ENCODE measurements around the gene FAM20C.

FAM20C gene

DNA sequence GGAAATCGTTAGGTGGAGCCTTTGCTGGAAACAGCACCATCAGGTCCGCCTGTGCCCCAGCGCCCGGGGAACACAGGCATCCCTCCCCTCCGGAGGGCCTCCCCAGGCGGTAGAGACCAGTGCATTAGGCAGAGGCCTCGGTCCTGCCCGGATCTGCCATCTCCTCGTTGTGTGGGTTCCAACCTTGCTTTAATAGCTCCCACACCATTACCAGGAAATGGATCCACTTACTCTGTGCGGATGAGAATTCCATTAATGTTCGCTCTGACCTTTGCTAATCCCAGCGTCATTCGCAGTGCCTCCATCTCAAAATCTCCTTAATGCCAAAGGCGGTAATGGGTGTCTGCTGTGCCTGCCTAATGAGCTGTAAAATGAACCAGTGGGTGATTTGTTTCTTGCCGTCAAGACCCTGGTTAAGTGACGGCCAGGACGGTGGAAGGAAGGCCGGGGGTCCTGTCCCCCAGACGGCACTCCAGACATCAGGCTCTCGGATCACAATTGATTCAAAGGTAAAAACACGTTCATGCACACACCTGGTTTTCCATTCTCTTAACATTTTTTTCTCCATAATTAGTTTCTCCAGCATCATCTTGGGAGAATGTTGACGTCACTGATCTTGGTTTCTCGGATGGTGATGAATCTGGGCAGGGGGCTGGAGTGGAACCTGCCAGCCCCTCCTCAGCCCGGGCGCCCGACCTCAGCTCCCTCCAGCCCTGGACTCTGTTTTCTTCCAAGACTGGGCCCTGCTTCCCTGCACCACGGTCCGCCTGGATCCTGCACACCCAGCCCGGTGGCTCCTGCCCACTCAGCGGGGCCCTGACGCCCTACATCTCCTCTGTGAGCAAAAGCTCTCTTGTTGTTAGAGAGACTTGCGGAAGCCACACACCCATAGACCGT is 22.8 kb upstream of the FAM20C start:
- Histone ChIP-seq H3K4me2 (ENCODE audit: low read length) (no peak overlapping the region), H2AFZ (ENCODE audit: low read depth, low read length) (no peak overlapping the region), H3K27me3 (ENCODE audit: low read depth, low read length) (no peaks in the 10 kb centered on the region), H3K9me3 (ENCODE audit: insufficient read depth, low read length) (no peaks in the 10 kb centered on the region), H3K4me3 (ENCODE audit: low read length) (no peak overlapping the region), H3K27ac (ENCODE audit: low read length) (no peak overlapping the region), H4K20me1 (ENCODE audit: insufficient read depth, low read length) (no peaks in the 10 kb centered on the region), H3K79me2 (ENCODE audit: low read length) (no peaks in the 10 kb centered on the region), H3K9ac (ENCODE audit: low read length) (no peak overlapping the region), H3K36me3 (replicated peaks; ENCODE audit: low read depth, low read length) (no peaks in the 10 kb centered on the region), H3K4me1 (ENCODE audit: low read length) (peaks cover 10% of the 10 kb centered on the region)
- TF ChIP-seq CTCF (IDR thresholded peaks at IDR 0.05; ENCODE audit: low read depth, low read length) (no peak), EZH2phosphoT487 (IDR thresholded peaks at IDR 0.05; ENCODE audit: low read depth) (no peak)

DNA sequence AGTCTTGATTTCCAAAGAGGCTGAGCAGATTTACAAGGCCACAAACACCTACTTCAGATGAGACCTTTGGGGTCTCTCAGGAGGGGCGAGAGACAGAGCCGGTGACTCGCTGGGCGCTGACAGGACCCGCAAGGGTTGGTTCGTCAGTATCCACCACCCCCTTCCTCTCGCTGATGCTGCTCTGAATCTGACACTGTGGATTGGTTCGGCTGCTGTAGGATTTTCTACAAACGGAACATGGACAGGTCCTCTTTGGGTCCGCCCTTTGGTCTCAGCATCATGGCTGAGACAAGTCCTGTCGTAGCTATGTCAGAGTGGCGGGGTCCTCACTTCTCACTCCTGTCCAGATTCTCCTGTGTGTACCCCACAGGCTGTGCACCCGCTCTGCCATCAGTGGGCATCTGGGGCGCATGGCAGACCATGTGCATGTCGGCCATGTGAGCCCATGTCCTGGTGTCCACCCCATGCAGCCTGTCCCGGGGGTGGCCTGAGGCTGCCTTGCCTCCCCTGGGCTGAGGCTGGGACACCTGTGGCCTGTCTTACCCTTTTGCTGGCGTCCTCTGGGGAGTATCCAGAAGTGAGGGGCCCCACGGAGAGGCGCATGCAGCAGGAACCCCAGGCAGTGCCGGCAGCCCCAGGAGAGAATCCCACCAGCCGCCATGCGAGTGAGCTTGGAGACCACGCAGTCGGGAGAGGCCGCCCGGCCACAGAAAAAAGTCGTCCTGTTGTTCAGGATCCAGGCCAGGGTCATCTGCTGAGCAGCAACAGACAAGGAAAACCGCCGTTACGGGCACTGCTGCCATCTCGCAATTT is 21.6 kb upstream of the FAM20C start:
- Histone ChIP-seq H3K4me3 (ENCODE audit: low read length) (no peak overlapping the region), H2AFZ (ENCODE audit: low read depth, low read length) (no peak overlapping the region), H3K4me2 (ENCODE audit: low read length) (no peak overlapping the region), H3K27ac (ENCODE audit: low read length) (no peak overlapping the region), H3K27me3 (ENCODE audit: low read depth, low read length) (no peaks in the 10 kb centered on the region), H3K36me3 (replicated peaks; ENCODE audit: low read depth, low read length) (no peaks in the 10 kb centered on the region), H3K4me1 (ENCODE audit: low read length) (peaks cover under 1% of the 10 kb centered on the region; the same call in 1 of the 2 replicates), H3K79me2 (ENCODE audit: low read length) (no peaks in the 10 kb centered on the region), H4K20me1 (ENCODE audit: insufficient read depth, low read length) (no peaks in the 10 kb centered on the region), H3K9me3 (ENCODE audit: insufficient read depth, low read length) (no peaks in the 10 kb centered on the region), H3K9ac (ENCODE audit: low read length) (no peak overlapping the region)
- TF ChIP-seq EZH2phosphoT487 (IDR thresholded peaks at IDR 0.05; ENCODE audit: low read depth) (no peak), CTCF (IDR thresholded peaks at IDR 0.05; ENCODE audit: low read depth, low read length) (no peak)

GRCh38 chr7:171364-171904 is 20.9 kb upstream of the FAM20C start:
- Histone ChIP-seq H3K4me3 (ENCODE audit: low read length) (no peak overlapping the region), H3K9ac (ENCODE audit: low read length) (no peak overlapping the region), H3K4me1 (ENCODE audit: low read length) (no peaks in the 10 kb centered on the region), H3K36me3 (replicated peaks; ENCODE audit: low read depth, low read length) (no peaks in the 10 kb centered on the region), H3K27ac (ENCODE audit: low read length) (no peak overlapping the region), H3K79me2 (ENCODE audit: low read length) (no peaks in the 10 kb centered on the region), H4K20me1 (ENCODE audit: insufficient read depth, low read length) (no peaks in the 10 kb centered on the region), H3K4me2 (ENCODE audit: low read length) (no peak overlapping the region), H3K27me3 (ENCODE audit: low read depth, low read length) (no peaks in the 10 kb centered on the region), H3K9me3 (ENCODE audit: insufficient read depth, low read length) (no peaks in the 10 kb centered on the region), H2AFZ (ENCODE audit: low read depth, low read length) (no peak overlapping the region)
- no peak for TF ChIP-seq CTCF (IDR thresholded peaks at IDR 0.05; ENCODE audit: low read depth, low read length)
- no peak for TF ChIP-seq EZH2phosphoT487 (IDR thresholded peaks at IDR 0.05; ENCODE audit: low read depth)
